Ascending aorta (tissue), 2 donors: ENCODE data around the gene PRICKLE3. TPM values are rescaled to one million over a fixed set of nuclear protein-coding genes. Genes with fewer than 3 reads are reported as not detected.
"Not testable (repeated sequence)": the region's sequence is repeated elsewhere in the genome, so short reads cannot be mapped to it uniquely, and the experiment has no call there.

Experiments
- DNase-seq, 2 donors: peaks; one replicate each; pipeline ENCODE4 v3.0.0-alpha.2; 2019; ENCODE audit warnings: low spot score in 2 of 2
- H3K27ac ChIP-seq, 2 donors: fragments of 200-600 bp; sonication (generic); one replicate each; pipeline ENCODE4 v1.5.1; 2016 to 2017; ENCODE audit warnings: mild to moderate bottlenecking in 1 of 2
- H3K27me3 ChIP-seq: fragments of 200-600 bp; sonication (generic); one replicate; pipeline ENCODE4 v1.5.1; 2017
- H3K36me3 ChIP-seq, 2 donors: fragments of 200-600 bp; sonication (generic); one replicate each; pipeline ENCODE4 v1.5.1; 2016
- H3K4me1 ChIP-seq, 2 donors: fragments of 200-600 bp; sonication (generic); one replicate each; pipeline ENCODE4 v1.5.1; 2016 to 2017; ENCODE audit warnings: mild to moderate bottlenecking in 1 of 2
- H3K4me3 ChIP-seq, 2 donors: fragments of 200-600 bp; sonication (generic); one replicate each; pipeline ENCODE4 v1.5.1; 2016 to 2017; ENCODE audit warnings: mild to moderate bottlenecking in 1 of 2
- H3K9me3 ChIP-seq, 2 donors: fragments of 200-600 bp; sonication (generic); one replicate each; pipeline ENCODE4 v1.5.1; 2016
- CTCF ChIP-seq, 3 experiments: fragments of 200-600 bp in 2 of 3; fragments of 450-650 bp in 1 of 3; sonication (generic) in 2 of 3; IDR thresholded peaks; one replicate each; pipeline ENCODE4 v1.5.1; 2016 to 2019; ENCODE audit warnings: antibody characterized with exemption in 3 of 3, mild to moderate bottlenecking in 1 of 3, moderate library complexity in 1 of 3
- intact Hi-C: fragments of 100-400 bp; cut with DNase I; formaldehyde crosslinking; loops from one replicate; pipeline ENCODE4 v1.15.1; 2023
- total RNA-seq: library from RNA; depleted of rRNA; stranded (reverse); fragments of >200 nt; gene quantifications from one replicate; pipeline ENCODE4 v1.1.0, GENCODE V29; 2016

Gene PRICKLE3
- total RNA-seq, 1 donor from 2014 or later = 25.3 TPM

GRCh38 chrX:49174723-49175122 lies 11.4 kb downstream of the PRICKLE3 start:
- no peak for DNase-seq
- Histone ChIP-seq H3K4me3 (no peak overlapping the region), H3K27ac (no peak overlapping the region), H3K9me3 (no peaks in the 10 kb centered on the region), H3K27me3 (no peaks in the 10 kb centered on the region), H3K4me1 (peaks cover 0 to 4% of the 10 kb centered on the region in 2 donors), H3K36me3 (peaks cover 14 to 18% of the 10 kb centered on the region in 2 donors)
- TF ChIP-seq CTCF (IDR thresholded peaks at IDR 0.05) = no peak
- intact Hi-C loops = no loop called here

- intact Hi-C loops = not testable (repeated sequence)
These were observed 12.6 kb downstream of the PRICKLE3 start for GRCh38 chrX:49173544-49173943.

GRCh38 chrX:49172280-49172780 lies 13.8 kb downstream of the PRICKLE3 start:
- Histone ChIP-seq H3K27ac (peak overlapping the region; percentile 88 to 89), H3K9me3 (no peaks in the 10 kb centered on the region), H3K4me3 (peak overlapping the region; percentile 70 to 72), H3K27me3 (no peaks in the 10 kb centered on the region), H3K36me3 (peaks cover 14 to 18% of the 10 kb centered on the region in 2 donors), H3K4me1 (peaks cover 4% of the 10 kb centered on the region in 2 donors)
- intact Hi-C loops = no loop called here
- peak in 1 of 2 donors; percentile 83 for DNase-seq
- TF ChIP-seq CTCF (IDR thresholded peaks at IDR 0.05) = no peak

More at GRCh38 chrX:49173544-49173943, 12.6 kb downstream of the PRICKLE3 start:
- not testable (repeated sequence) for H3K4me1 ChIP-seq, H3K9me3 ChIP-seq, DNase-seq, H3K27me3 ChIP-seq
- H3K27ac ChIP-seq = peak overlapping the region; percentile 88 to 89
- peaks cover 14 to 18% of the 10 kb centered on the region in 2 donors for H3K36me3 ChIP-seq
- peak overlapping the region in 1 of 2 donors; percentile 72 for H3K4me3 ChIP-seq

GRCh38 chrX:49171752-49172279 lies 14.4 kb downstream of the PRICKLE3 start, which contains the start of gene PLP2:
Gene PLP2, plus strand, starts transcription at chrX:49171898. Its CDS starts 103 bp downstream, at chrX:49172001.
- Histone ChIP-seq H3K9me3 (no peaks in the 10 kb centered on the region), H3K27ac (peak within 1 kb of the TSS; percentile 88 to 89), H3K4me3 (peak within 1 kb of the TSS; percentile 70 to 72), H3K36me3 (peaks cover 14 to 18% of the 10 kb centered on the region in 2 donors), H3K4me1 (peaks cover 4% of the 10 kb centered on the region in 2 donors), H3K27me3 (no peaks in the 10 kb centered on the region)
- peak in 1 of 2 donors; percentile 85 for DNase-seq
- intact Hi-C loops = no loop called here
- TF ChIP-seq CTCF (IDR thresholded peaks at IDR 0.05) = no peak

GRCh38 chrX:49167740-49168108 lies 18.4 kb downstream of the PRICKLE3 start:
- H3K36me3 ChIP-seq = no peaks in the 10 kb centered on the region
- no peaks in the 10 kb centered on the region for H3K27me3 ChIP-seq
- peak overlapping the region; percentile 88 to 91 for H3K27ac ChIP-seq
- DNase-seq = no peak
- intact Hi-C loops = loop anchor here (1.0 to 10.0 kb wide), 4 partner anchors 12 to 253 kb away; partner anchors contain the start of genes GPKOW, PIM2 and SLC35A2
- no peaks in the 10 kb centered on the region for H3K9me3 ChIP-seq
- peak overlapping the region; percentile 39 to 58 for H3K4me3 ChIP-seq
- H3K4me1 ChIP-seq = peaks cover 0 to 4% of the 10 kb centered on the region in 2 donors
- TF ChIP-seq CTCF (IDR thresholded peaks at IDR 0.05) = no peak
